OCI-LY3 (cell line): ENCODE measurements around the gene TBX6.

ENCODE experiments used
- EZH2phosphoT487 ChIP-seq: fragments of 200-600 bp; shearing (Covaris generic); IDR thresholded peaks from 2 replicates; pipeline ENCODE4 v1.6.1; 2018; ENCODE audit warnings: antibody characterized with exemption, mixed run types, low read depth
- TF ChIP-seq, protein P1 (sequence below): fragments of 200-600, 300-600 bp; sonication (generic); IDR thresholded peaks from 2 replicates; pipeline ENCODE4 v1.5.1; 2014; ENCODE audit warnings: antibody characterized with exemption, low read length, low read depth

DNA sequence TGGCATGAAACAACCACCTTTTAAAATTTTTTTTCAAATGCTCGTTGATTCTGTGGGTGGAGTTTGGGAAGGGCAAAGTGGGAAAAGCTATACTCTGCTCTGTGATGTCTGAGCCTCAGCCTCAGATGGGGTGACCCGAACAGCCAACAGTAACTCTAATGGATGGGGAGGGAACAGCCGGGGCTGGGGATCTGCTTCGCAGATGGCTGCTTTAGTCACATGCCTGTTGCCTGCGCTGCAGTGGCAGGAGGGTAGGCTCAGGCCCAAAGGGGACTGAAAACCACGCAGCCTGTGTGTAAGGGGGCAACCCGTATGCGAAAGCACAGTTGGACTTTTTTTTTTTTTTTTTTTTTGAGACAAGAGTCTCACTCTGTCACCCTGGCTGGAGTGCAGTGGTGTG lies 46.2 kb upstream of the TBX6 start:
- TF ChIP-seq, protein P1, sequence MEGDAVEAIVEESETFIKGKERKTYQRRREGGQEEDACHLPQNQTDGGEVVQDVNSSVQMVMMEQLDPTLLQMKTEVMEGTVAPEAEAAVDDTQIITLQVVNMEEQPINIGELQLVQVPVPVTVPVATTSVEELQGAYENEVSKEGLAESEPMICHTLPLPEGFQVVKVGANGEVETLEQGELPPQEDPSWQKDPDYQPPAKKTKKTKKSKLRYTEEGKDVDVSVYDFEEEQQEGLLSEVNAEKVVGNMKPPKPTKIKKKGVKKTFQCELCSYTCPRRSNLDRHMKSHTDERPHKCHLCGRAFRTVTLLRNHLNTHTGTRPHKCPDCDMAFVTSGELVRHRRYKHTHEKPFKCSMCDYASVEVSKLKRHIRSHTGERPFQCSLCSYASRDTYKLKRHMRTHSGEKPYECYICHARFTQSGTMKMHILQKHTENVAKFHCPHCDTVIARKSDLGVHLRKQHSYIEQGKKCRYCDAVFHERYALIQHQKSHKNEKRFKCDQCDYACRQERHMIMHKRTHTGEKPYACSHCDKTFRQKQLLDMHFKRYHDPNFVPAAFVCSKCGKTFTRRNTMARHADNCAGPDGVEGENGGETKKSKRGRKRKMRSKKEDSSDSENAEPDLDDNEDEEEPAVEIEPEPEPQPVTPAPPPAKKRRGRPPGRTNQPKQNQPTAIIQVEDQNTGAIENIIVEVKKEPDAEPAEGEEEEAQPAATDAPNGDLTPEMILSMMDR = no peak
- TF ChIP-seq EZH2phosphoT487 = no peak
